Progenitor cell of endocrine pancreas (in vitro differentiated cells): Measurements from ENCODE around the gene ANKRD61. TPM values are rescaled to one million over a fixed set of nuclear protein-coding genes. Genes with fewer than 3 reads are reported as not detected.

ENCODE experiments used
- DNase-seq: peaks from one replicate; pipeline ENCODE4 v3.0.0; 2021; ENCODE audit warnings: low spot score; ENCODE audit not compliant: unreplicated experiment
- H3K27ac Mint-ChIP-seq: 2 replicates; pipeline ENCODE4 v1.8.0; 2021; ENCODE audit warnings: mild to moderate bottlenecking, moderate library complexity, mixed read lengths
- H3K27me3 Mint-ChIP-seq: 2 replicates; pipeline ENCODE4 v1.8.0; 2021; ENCODE audit warnings: mixed read lengths
- H3K36me3 Mint-ChIP-seq: 2 replicates; pipeline ENCODE4 v1.8.0; 2022; ENCODE audit warnings: mixed read lengths; ENCODE audit not compliant: insufficient read depth
- H3K4me1 Mint-ChIP-seq: 2 replicates; pipeline ENCODE4 v1.8.0; 2021; ENCODE audit warnings: low read depth, mixed read lengths
- H3K4me3 Mint-ChIP-seq: 2 replicates; pipeline ENCODE4 v1.8.0; 2021; ENCODE audit warnings: low read depth, mild to moderate bottlenecking, moderate library complexity, mixed read lengths
- H3K9me3 Mint-ChIP-seq: 2 replicates; pipeline ENCODE4 v1.8.0; 2021; ENCODE audit warnings: low read depth, mixed read lengths
- CTCF ChIP-seq: fragments of 200-600 bp; sonication (generic); IDR thresholded peaks from one replicate; pipeline ENCODE4 v1.5.0; 2021; ENCODE audit warnings: antibody characterized with exemption, mild to moderate bottlenecking; ENCODE audit not compliant: unreplicated experiment
- total RNA-seq: library from RNA; stranded (reverse); gene quantifications from 2 replicates; pipeline ENCODE4 v1.2.1, GENCODE V29; 2021

ANKRD61 gene
- total RNA-seq, 1 donor from 2014 or later: 0.22 TPM

DNA sequence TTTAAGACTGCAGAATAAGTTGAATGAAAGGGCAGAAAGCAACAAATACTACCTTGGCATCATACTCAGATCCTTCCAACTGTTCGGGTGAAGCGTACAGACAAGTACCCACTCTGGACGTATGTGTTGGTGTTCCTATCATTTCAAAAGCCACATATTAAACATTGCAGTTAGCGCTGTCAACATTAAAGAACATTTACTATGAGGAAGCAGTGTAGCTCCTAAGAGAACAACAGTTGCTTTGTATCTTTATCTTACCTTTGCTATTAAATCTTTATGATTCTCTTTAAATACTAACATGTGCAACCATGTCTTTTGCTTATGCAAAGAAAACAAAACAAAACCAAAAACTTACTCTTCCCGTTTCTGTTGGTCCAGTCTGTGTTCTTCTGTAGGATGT lies 2.6 kb upstream of the ANKRD61 start:
- no peak for TF ChIP-seq CTCF
- Mint-ChIP-seq H3K27ac (no peak overlapping the region), H3K9me3 (no peaks in the 10 kb centered on the region), H3K27me3 (no peaks in the 10 kb centered on the region), H3K4me1 (no peaks in the 10 kb centered on the region), H3K4me3 (no peak overlapping the region), H3K36me3 (peaks cover 40% of the 10 kb centered on the region)
- no peak for DNase-seq

DNA sequence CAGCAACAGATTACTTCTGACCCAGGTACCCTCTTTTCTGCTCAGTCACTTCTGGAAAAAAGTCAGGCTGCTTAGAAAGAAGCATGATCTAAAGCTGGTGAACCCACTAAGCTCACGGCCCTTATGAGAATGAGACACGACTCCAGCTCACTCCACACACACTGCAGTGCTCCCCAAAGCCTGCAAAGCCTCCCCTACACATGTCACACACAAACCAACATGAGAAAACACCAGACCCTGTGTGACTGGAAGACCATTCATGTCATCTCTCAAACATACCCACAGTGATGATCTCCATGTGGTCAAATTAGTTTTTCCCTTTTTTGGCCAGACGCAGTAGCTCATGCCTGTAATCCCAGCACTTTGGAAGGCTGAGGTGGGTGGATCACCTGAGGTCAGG lies 391 bp downstream of the ANKRD61 start:
- TF ChIP-seq CTCF: no peak
- DNase-seq: no peak
- Mint-ChIP-seq H3K27ac (peak overlapping the region; percentile 54), H3K9me3 (no peaks in the 10 kb centered on the region), H3K4me3 (no peak overlapping the region), H3K27me3 (no peaks in the 10 kb centered on the region), H3K36me3 (peaks cover 39% of the 10 kb centered on the region), H3K4me1 (no peaks in the 10 kb centered on the region)

- Mint-ChIP-seq H3K27me3 (no peaks in the 10 kb centered on the region), H3K4me1 (no peaks in the 10 kb centered on the region), H3K9me3 (no peaks in the 10 kb centered on the region), H3K36me3 (peaks cover 36% of the 10 kb centered on the region), H3K27ac (no peak overlapping the region), H3K4me3 (no peak overlapping the region)
- DNase-seq: no peak
- TF ChIP-seq CTCF: no peak
Measured at GRCh38 chr7:6032167-6032566, 991 bp downstream of the ANKRD61 start.

GRCh38 chr7:6032641-6033040 lies 1.5 kb downstream of the ANKRD61 start:
- DNase-seq: no peak
- no peak for TF ChIP-seq CTCF
- Mint-ChIP-seq H3K4me3 (no peak overlapping the region), H3K27me3 (no peaks in the 10 kb centered on the region), H3K36me3 (peaks cover 33% of the 10 kb centered on the region), H3K27ac (no peak overlapping the region), H3K9me3 (no peaks in the 10 kb centered on the region), H3K4me1 (no peaks in the 10 kb centered on the region)

- Mint-ChIP-seq H3K4me3 (no peak overlapping the region), H3K27me3 (no peaks in the 10 kb centered on the region), H3K9me3 (no peaks in the 10 kb centered on the region), H3K4me1 (no peaks in the 10 kb centered on the region), H3K36me3 (peaks cover 28% of the 10 kb centered on the region), H3K27ac (no peak overlapping the region)
- DNase-seq: no peak
- no peak for TF ChIP-seq CTCF
Measured at GRCh38 chr7:6035165-6035564, 4.0 kb downstream of the ANKRD61 start.
